GM18519 (cell line): Measurements from ENCODE around the gene FCER2.

Source experiments
- ATAC-seq: cut with Tn5 transposase; IDR thresholded peaks from one replicate; pipeline ENCODE4 v1.9.1; 2021; ENCODE audit warnings: mild to moderate bottlenecking, moderate library complexity; ENCODE audit not compliant: unreplicated experiment, low FRiP score

The FCER2 gene

GRCh38 chr19:7734220-7735203 lies 32.6 kb upstream of the FCER2 start:
- ATAC-seq: no peak

DNA sequence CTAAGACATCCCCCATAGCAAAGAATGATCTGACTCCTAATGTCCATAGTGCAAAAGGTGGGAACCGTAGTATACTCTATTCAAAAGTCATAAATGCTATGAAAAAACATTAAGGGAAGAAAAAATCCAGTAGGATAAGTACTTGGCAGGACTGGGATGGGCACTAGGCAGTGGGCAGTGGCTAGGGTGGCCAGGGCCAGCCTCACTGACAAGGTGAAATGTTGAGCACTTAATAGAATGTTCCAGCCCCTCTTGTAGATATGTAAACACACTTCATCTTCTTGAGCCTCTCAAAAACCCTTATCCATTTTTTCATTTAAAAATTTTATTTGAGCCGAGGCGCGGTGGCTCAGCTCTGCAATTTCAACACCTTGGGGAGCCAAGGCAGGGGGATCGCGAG lies 31.4 kb upstream of the FCER2 start:
- no peak for ATAC-seq

- no peak for ATAC-seq
These were observed 30.1 kb upstream of the FCER2 start, which contains the start of gene CLEC4G for GRCh38 chr19:7732045-7732444. CLEC4G (minus strand) TSS chr19:7732110; CDS start chr19:7732102, 8 bp downstream.

GRCh38 chr19:7731615-7732014 lies 29.7 kb upstream of the FCER2 start:
- ATAC-seq: no peak

- ATAC-seq: no peak
These were observed 29.3 kb upstream of the FCER2 start for GRCh38 chr19:7731218-7731595.

- ATAC-seq: no peak
These were observed 28.6 kb upstream of the FCER2 start for GRCh38 chr19:7730286-7731217.

DNA sequence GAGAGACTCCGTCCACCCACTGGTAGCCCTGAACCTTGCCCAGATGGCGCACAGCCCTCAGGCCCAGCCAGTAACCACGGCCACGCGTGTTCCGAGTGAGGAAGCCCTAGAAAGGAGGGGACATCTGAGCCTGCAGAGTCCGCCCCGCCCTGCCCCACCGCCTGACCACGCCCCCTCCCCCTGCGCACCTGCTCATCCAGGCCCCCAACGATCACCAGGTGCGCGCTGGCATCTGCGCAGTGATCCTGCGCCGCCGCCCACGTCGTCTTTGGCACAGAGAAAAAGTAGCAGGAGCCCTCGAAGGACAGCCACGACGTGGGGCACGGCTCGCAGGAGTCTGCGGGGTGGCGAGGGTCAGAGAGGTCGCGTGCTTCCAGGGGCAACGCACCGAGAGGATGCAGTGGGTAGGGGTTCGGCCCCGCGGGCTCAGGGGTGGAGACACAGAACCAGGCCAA lies 27.9 kb upstream of the FCER2 start:
- ATAC-seq: no peak

DNA sequence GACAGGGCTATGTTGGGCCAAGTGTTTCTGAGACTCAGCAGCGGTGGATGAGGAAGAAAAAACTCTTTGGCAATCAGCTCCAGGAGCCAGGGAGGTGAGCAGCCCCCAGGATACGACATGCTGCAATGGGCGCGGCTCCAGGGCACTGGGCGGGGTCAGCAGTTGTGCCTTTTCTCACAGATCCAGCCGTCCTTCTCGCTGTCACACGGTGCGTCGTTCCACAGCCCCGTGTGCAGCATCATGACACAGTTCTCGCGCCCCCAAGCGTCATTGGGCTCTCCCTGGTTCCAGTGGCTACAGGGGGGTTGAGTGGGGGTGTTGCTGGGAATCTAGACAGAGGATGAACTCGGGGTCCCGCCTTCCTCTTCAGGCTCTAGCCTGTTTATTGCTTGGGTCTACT lies 27.3 kb upstream of the FCER2 start:
- ATAC-seq: no peak

GRCh38 chr19:7725791-7726190 lies 23.9 kb upstream of the FCER2 start:
- ATAC-seq: no peak

- no peak for ATAC-seq
These were observed 20.3 kb upstream of the FCER2 start for GRCh38 chr19:7722231-7722651.

DNA sequence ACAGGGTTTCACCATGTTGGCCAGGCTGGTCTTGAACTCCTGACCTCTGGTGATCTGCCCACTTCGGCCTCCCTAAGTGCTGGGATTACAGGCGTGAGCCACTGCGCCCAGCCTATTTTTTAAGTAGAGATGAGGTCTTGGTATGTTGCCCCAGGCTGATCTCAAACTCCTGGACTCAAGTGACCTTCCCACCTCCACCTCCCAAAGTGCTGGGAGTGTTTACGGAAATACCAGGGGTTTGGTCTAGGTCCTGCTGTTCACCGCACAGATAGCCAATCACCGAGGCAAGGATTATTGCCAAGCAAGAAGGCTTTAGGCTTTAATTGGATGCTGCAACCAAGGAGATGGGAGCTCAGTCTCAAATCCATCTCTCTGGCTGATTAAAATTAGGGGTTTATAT lies 18.4 kb upstream of the FCER2 start:
- ATAC-seq: no peak

GRCh38 chr19:7718668-7719067 lies 16.7 kb upstream of the FCER2 start:
- no peak for ATAC-seq

GRCh38 chr19:7716762-7717161 lies 14.8 kb upstream of the FCER2 start:
- no peak for ATAC-seq

DNA sequence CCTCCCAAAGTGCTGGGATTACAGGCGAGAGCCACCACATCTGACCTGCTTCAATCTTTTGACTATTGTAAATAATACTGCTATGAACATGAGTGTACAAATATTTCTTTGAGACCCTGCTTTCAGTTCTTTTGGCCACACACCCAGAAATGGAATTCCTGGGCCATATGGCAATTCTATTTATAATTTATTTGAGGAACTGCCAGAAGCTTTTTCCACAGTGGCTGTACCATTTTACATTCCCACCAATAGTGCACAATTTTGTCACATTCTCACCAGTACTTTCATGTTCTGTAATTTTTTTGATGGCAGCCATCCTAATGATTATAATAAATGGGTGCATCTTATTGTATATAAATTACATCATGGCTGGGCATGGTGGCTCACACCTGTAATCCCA lies 13.7 kb upstream of the FCER2 start:
- ATAC-seq: no peak

- no peak for ATAC-seq
These were observed 8.7 kb upstream of the FCER2 start for GRCh38 chr19:7710616-7711015.

DNA sequence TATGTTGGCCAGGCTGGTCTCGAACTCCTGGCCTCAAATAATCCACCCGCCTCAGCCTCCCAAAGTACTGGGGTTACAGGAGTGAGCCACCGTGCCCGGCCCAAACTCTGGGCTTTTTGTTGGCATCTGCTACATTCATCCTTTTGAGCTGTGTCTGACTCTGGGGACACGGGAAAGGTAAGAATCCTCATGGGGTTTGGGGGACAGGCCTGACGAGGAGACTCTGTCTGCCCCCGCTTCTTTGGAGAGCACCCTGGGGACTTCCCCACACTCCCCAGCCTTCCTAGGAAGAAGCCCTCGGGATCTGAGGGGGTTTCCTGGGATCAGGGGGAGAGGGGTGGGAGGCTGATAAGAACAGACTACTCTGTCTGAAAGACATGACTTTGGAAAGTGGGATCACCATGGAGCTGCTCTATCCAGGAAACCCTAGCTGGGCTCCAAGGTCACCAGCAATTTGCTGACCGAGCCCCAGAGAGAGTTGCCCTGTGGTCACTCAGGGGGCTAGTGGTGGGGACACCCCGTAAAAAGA lies 8.1 kb upstream of the FCER2 start:
- ATAC-seq: no peak

DNA sequence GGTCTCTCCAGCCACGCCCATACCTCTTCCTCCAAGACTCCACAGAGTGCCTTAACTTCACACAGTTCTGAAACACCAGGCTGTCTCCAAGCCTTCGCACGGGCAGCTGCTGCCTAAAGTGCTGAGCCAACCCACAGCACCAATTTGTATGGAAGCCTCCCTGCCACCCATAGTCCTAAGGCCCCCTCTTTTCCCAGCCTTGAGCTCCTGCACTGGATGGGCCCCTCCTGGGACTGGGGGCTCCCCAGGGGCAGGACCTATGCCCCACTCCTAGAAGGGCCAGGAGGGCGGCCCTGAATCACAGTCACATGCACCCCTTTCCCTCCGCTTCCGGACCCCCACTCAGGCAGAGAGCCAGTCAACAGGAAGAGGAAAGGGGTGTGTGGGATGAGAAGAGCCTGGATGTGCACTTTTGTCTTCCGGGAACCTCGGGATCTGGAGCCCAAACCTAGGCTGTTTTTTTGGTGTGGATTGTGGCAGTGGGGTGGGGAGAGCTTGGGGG lies 5.1 kb upstream of the FCER2 start:
- no peak for ATAC-seq

DNA sequence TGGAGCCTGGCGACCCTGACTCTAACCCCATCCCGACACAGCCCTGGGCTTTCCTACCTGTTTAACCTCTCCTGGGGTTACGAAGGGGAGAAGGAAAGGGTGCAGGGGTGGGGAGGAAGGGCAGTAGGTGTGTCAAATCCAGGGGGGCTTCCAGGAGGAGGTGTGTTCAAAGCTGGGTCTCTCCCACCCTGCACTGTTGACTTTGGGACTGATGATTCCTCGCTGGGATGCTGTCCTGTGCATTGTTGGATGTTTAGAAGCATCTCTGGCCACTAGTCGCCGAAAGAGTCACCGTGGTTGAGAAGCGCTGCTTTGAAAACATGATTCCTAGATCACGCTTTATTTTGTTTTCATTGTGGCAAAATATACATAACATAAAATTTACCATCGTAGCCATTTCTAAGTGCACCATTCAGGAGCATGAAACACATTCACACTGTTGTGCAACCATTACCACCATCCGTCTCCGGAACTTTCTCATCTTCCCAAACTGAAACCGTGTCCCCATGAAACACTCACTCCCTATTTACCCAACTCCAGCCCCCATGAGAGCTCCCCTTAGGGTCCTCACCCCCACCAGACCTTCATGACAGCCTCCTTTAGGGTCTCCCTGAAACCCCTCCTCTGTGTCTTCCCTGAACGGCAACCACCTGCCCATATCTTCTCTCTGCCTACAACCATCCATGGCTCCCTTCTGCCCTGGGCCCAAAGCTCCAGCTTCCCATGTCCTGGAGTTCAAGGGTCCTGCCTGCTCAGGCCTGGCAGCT lies 4.4 kb upstream of the FCER2 start:
- ATAC-seq: no peak

- ATAC-seq: no peak
These were observed 3.7 kb upstream of the FCER2 start for GRCh38 chr19:7705387-7706187.
